ENCODE results near the gene FNDC5. TPM values are rescaled to one million over a fixed set of nuclear protein-coding genes. Genes with fewer than 3 reads are reported as not detected.

Gene FNDC5
- total RNA-seq, 1 experiment from 2014 or later, result 4.5 TPM

GRCh38 chr1:32900371-32900955 lies 29.8 kb upstream of the FNDC5 start:
- H4K8ac ChIP-seq (replicated peaks; ENCODE audit: insufficient read length, low read depth, low read length), result no peak overlapping the region
- no peaks in the 10 kb centered on the region for H4K20me1 ChIP-seq (ENCODE audit: control insufficient read depth, insufficient read depth, insufficient read length)
- H3K9me3 ChIP-seq (ENCODE audit: control insufficient read depth, low read depth, low read length), result no peaks in the 10 kb centered on the region
- TF ChIP-seq, protein P1, sequence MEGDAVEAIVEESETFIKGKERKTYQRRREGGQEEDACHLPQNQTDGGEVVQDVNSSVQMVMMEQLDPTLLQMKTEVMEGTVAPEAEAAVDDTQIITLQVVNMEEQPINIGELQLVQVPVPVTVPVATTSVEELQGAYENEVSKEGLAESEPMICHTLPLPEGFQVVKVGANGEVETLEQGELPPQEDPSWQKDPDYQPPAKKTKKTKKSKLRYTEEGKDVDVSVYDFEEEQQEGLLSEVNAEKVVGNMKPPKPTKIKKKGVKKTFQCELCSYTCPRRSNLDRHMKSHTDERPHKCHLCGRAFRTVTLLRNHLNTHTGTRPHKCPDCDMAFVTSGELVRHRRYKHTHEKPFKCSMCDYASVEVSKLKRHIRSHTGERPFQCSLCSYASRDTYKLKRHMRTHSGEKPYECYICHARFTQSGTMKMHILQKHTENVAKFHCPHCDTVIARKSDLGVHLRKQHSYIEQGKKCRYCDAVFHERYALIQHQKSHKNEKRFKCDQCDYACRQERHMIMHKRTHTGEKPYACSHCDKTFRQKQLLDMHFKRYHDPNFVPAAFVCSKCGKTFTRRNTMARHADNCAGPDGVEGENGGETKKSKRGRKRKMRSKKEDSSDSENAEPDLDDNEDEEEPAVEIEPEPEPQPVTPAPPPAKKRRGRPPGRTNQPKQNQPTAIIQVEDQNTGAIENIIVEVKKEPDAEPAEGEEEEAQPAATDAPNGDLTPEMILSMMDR (conservative IDR thresholded peaks at IDR 0.05), result no peak
- H3T11ph ChIP-seq (ENCODE audit: low read length), result no peak overlapping the region
- no peak overlapping the region for H2BK120ac ChIP-seq (ENCODE audit: low read depth, low read length, poor library complexity, severe bottlenecking)
- no peak overlapping the region for H3K9ac ChIP-seq (ENCODE audit: extremely low read depth, insufficient read length, low read length)
- H4K5ac ChIP-seq (ENCODE audit: insufficient read length, low read depth, low read length), result no peak overlapping the region
- no peak overlapping the region for H2AK5ac ChIP-seq (ENCODE audit: insufficient read length, low read length)
- no peak overlapping the region for H3K4ac ChIP-seq (ENCODE audit: low read depth, low read length)
- no peak for DNase-seq
- no peak overlapping the region for H2BK5ac ChIP-seq (ENCODE audit: insufficient read length, low read length)
- Mint-ChIP-seq H3K4me1 (peaks cover 15 to 24% of the 10 kb centered on the region in 2 experiments), H3K36me3 (ENCODE audit: insufficient read depth in 1 of 3, low read depth in 3 of 3) (peaks cover 0 to 4% (median 0%) of the 10 kb centered on the region in 3 experiments; a peak in 1 of 7 replicates), H3K27me3 (ENCODE audit: low read depth) (peaks cover 87% of the 10 kb centered on the region), H3K27ac (no peak overlapping the region), H3K4me3 (peak overlapping the region; percentile 61 to 80), H3K9me3 (no peaks in the 10 kb centered on the region; a peak in 1 of 5 replicates)
- no peak overlapping the region; the same call in 1 of the 2 replicates for H3K14ac ChIP-seq (ENCODE audit: insufficient read depth, low read length)
- no peaks in the 10 kb centered on the region for H3K4me1 ChIP-seq (ENCODE audit: insufficient read depth, low read length)
- H4K91ac ChIP-seq (ENCODE audit: insufficient read length, low read depth, low read length), result no peak overlapping the region
- H2BK12ac ChIP-seq (ENCODE audit: insufficient read length, low read depth, low read length), result no peak overlapping the region
- no peak overlapping the region for H3K18ac ChIP-seq (ENCODE audit: insufficient read length, low read depth, low read length)
- H3K79me2 ChIP-seq (ENCODE audit: insufficient read depth, low read length), result no peaks in the 10 kb centered on the region
- H3K56ac ChIP-seq (ENCODE audit: insufficient read length, low read depth, low read length), result no peak overlapping the region
- no peak overlapping the region for H3K27ac ChIP-seq (ENCODE audit: insufficient read length, low read depth, low read length)
- H3K23me2 ChIP-seq (ENCODE audit: insufficient read length, low read depth, low read length, poor library complexity, severe bottlenecking), result peaks cover 8% of the 10 kb centered on the region
- no peak overlapping the region for H2BK20ac ChIP-seq (ENCODE audit: low read depth, low read length, poor library complexity, severe bottlenecking)
- no peak overlapping the region for H2BK15ac ChIP-seq (ENCODE audit: low read depth, low read length)
- H3K4me2 ChIP-seq (ENCODE audit: insufficient read depth, insufficient read length, low read length), result peak overlapping the region; percentile 36
- H2AFZ ChIP-seq (ENCODE audit: low read length), result no peak overlapping the region
- WGBS (ENCODE audit: extremely low coverage, insufficient read length, low lambda C conversion rate), result no CpG with 5 or more reads among the region's 22 CpGs
- peaks cover 22% of the 10 kb centered on the region; the same call in 1 of the 2 replicates for H3K27me3 ChIP-seq (ENCODE audit: insufficient read depth, low read length)
- no peaks in the 10 kb centered on the region for H3K79me1 ChIP-seq (ENCODE audit: insufficient read depth, low read depth, low read length, poor library complexity, severe bottlenecking)
- no peak overlapping the region for H3K23ac ChIP-seq (ENCODE audit: insufficient read length, low read depth, low read length)
